ENCODE measurements around the gene TPP2.

DNA sequence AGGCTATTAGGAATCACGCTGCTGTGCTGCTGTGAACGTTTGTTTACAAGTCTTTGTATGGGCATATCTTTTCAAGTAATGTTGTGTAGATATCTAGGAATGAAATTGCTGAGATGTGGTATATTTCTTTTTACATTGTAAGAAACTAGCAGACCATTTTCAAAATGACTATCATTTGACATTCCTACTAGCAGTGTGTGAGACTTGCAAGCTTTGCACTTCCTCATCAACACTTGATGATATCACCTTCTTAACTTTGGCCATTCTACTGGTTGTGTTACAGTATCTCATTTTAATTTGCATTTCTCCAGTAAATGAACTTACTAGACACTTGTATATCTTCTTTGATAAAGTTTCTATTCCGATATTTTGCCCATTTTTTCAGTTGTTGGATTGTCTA lies 85.9 kb downstream of the TPP2 start:
- no peak for TF ChIP-seq POLR2A (IDR thresholded peaks at IDR 0.05; ENCODE audit: low read depth, low read length)
- no peak for TF ChIP-seq TAF1 (IDR thresholded peaks at IDR 0.05; ENCODE audit: borderline replicate concordance, low read depth, low read length)
- TF ChIP-seq POLR2AphosphoS5 (IDR thresholded peaks at IDR 0.05; ENCODE audit: low read depth, low read length): no peak

Measured in GM12892 (cell line).